Ascending aorta (tissue), 2 donors: ENCODE data around the gene LPO. TPM values are rescaled to one million over a fixed set of nuclear protein-coding genes. Genes with fewer than 3 reads are reported as not detected.

ENCODE experiments used
- DNase-seq, 2 donors: peaks; one replicate each; pipeline ENCODE4 v3.0.0-alpha.2; 2019; ENCODE audit warnings: low spot score in 2 of 2
- H3K27ac ChIP-seq, 2 donors: fragments of 200-600 bp; sonication (generic); one replicate each; pipeline ENCODE4 v1.5.1; 2016 to 2017; ENCODE audit warnings: mild to moderate bottlenecking in 1 of 2
- H3K27me3 ChIP-seq: fragments of 200-600 bp; sonication (generic); one replicate; pipeline ENCODE4 v1.5.1; 2017
- H3K36me3 ChIP-seq, 2 donors: fragments of 200-600 bp; sonication (generic); one replicate each; pipeline ENCODE4 v1.5.1; 2016
- H3K4me1 ChIP-seq, 2 donors: fragments of 200-600 bp; sonication (generic); one replicate each; pipeline ENCODE4 v1.5.1; 2016 to 2017; ENCODE audit warnings: mild to moderate bottlenecking in 1 of 2
- H3K4me3 ChIP-seq, 2 donors: fragments of 200-600 bp; sonication (generic); one replicate each; pipeline ENCODE4 v1.5.1; 2016 to 2017; ENCODE audit warnings: mild to moderate bottlenecking in 1 of 2
- H3K9me3 ChIP-seq, 2 donors: fragments of 200-600 bp; sonication (generic); one replicate each; pipeline ENCODE4 v1.5.1; 2016
- intact Hi-C: fragments of 100-400 bp; cut with DNase I; formaldehyde crosslinking; loops from one replicate; pipeline ENCODE4 v1.15.1; 2023
- total RNA-seq: library from RNA; depleted of rRNA; stranded (reverse); fragments of >200 nt; gene quantifications from one replicate; pipeline ENCODE4 v1.1.0, GENCODE V29; 2016
- TF ChIP-seq, protein P1 (sequence below), 3 experiments: fragments of 200-600 bp in 2 of 3; fragments of 450-650 bp in 1 of 3; sonication (generic) in 2 of 3; IDR thresholded peaks; one replicate each; pipeline ENCODE4 v1.5.1; 2016 to 2019; ENCODE audit warnings: antibody characterized with exemption in 3 of 3, mild to moderate bottlenecking in 1 of 3, moderate library complexity in 1 of 3

LPO gene
- total RNA-seq, 1 donor from 2014 or later: not detected

DNA sequence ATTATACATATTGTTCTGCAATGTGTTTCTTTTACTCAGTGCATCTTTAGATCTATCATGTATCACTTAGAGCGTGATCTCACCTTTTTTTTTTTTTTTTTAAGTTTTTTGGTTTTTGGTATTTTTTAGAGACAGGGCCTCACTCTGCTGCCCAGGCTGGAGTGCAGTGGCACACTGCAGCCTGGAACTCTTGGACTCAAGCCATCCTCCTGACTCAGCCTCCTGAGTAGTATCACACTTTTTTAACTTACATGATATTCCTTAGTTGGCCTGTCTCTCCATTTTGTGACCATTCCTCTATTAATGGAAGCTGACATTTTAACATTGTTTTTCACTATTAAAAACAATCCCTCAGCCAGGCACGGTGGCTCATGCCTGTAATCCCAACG is 47.0 kb downstream of the LPO start:
- Histone ChIP-seq H3K4me3 (no peak overlapping the region), H3K9me3 (no peaks in the 10 kb centered on the region), H3K27me3 (no peaks in the 10 kb centered on the region), H3K27ac (no peak overlapping the region), H3K36me3 (no peaks in the 10 kb centered on the region), H3K4me1 (no peaks in the 10 kb centered on the region)
- no peak for DNase-seq
- TF ChIP-seq, protein P1, sequence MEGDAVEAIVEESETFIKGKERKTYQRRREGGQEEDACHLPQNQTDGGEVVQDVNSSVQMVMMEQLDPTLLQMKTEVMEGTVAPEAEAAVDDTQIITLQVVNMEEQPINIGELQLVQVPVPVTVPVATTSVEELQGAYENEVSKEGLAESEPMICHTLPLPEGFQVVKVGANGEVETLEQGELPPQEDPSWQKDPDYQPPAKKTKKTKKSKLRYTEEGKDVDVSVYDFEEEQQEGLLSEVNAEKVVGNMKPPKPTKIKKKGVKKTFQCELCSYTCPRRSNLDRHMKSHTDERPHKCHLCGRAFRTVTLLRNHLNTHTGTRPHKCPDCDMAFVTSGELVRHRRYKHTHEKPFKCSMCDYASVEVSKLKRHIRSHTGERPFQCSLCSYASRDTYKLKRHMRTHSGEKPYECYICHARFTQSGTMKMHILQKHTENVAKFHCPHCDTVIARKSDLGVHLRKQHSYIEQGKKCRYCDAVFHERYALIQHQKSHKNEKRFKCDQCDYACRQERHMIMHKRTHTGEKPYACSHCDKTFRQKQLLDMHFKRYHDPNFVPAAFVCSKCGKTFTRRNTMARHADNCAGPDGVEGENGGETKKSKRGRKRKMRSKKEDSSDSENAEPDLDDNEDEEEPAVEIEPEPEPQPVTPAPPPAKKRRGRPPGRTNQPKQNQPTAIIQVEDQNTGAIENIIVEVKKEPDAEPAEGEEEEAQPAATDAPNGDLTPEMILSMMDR (IDR thresholded peaks at IDR 0.05): no peak
- intact Hi-C loops: no loop called here

- H3K36me3 ChIP-seq: no peaks in the 10 kb centered on the region
- no peak overlapping the region for H3K4me3 ChIP-seq
- TF ChIP-seq, protein P1 (IDR thresholded peaks at IDR 0.05): no peak
- no peak overlapping the region for H3K27ac ChIP-seq
- intact Hi-C loops: no loop called here
- H3K27me3 ChIP-seq: no peaks in the 10 kb centered on the region
- no peak for DNase-seq
- no peaks in the 10 kb centered on the region for H3K4me1 ChIP-seq
- no peaks in the 10 kb centered on the region for H3K9me3 ChIP-seq
Measured at GRCh38 chr17:58289869-58290268, 51.5 kb downstream of the LPO start.

GRCh38 chr17:58291246-58291645 is 52.9 kb downstream of the LPO start:
- Histone ChIP-seq H3K9me3 (no peaks in the 10 kb centered on the region), H3K27me3 (no peaks in the 10 kb centered on the region), H3K4me1 (no peaks in the 10 kb centered on the region), H3K4me3 (no peak overlapping the region), H3K36me3 (no peaks in the 10 kb centered on the region), H3K27ac (no peak overlapping the region)
- TF ChIP-seq, protein P1 (IDR thresholded peaks at IDR 0.05): no peak
- intact Hi-C loops: no loop called here
- DNase-seq: no peak

- DNase-seq: no peak
- intact Hi-C loops: no loop called here
- Histone ChIP-seq H3K4me3 (no peak overlapping the region), H3K27me3 (no peaks in the 10 kb centered on the region), H3K27ac (no peak overlapping the region), H3K36me3 (no peaks in the 10 kb centered on the region), H3K4me1 (no peaks in the 10 kb centered on the region), H3K9me3 (no peaks in the 10 kb centered on the region)
- TF ChIP-seq, protein P1 (IDR thresholded peaks at IDR 0.05): no peak
Measured at GRCh38 chr17:58294034-58294433, 55.6 kb downstream of the LPO start.

- Histone ChIP-seq H3K27me3 (no peaks in the 10 kb centered on the region), H3K9me3 (no peaks in the 10 kb centered on the region), H3K4me3 (no peak overlapping the region), H3K27ac (no peak overlapping the region), H3K36me3 (peaks cover 0 to 4% of the 10 kb centered on the region in 2 donors), H3K4me1 (no peaks in the 10 kb centered on the region)
- TF ChIP-seq, protein P1 (IDR thresholded peaks at IDR 0.05): no peak
- intact Hi-C loops: no loop called here
- DNase-seq: no peak
Measured at GRCh38 chr17:58300336-58300735, 62.0 kb downstream of the LPO start.

DNA sequence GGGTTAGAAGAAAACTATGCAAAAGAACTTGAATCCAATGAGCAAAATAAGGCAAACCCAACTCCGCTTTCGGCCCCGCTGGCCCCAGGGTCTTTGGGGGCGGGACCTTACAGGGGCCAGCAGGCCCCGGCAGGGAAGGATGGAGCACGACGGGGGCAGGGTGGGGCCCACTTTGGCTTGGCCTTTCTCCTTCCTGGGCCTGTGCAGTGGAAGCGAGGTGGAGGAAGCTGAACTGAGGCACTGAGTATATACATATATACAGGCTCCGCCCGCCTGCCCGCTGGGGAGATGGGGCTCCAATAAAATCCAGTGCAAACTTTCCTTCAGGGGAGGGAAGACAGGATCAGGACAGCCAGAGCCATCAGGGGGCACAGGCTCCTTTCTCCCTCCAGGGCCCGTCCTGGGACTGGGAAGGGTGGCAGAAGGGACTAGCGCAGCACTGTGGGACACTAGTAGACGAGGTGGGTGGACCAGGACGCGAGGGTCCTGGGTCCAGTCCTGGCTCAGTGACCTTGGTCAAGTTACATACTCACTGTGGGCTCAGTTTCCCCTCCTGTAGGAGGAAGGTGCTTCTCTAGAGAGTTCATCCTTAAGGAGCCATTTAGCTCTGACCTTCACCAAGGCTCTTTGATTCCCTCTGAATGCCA is 63.2 kb downstream of the LPO start:
- Histone ChIP-seq H3K36me3 (peaks cover 0 to 4% of the 10 kb centered on the region in 2 donors), H3K27ac (no peak overlapping the region), H3K27me3 (no peaks in the 10 kb centered on the region), H3K9me3 (no peaks in the 10 kb centered on the region), H3K4me3 (no peak overlapping the region), H3K4me1 (no peaks in the 10 kb centered on the region)
- TF ChIP-seq, protein P1 (IDR thresholded peaks at IDR 0.05): no peak
- no peak for DNase-seq
- intact Hi-C loops: no loop called here
